HepG2 (cell line): ENCODE results near the gene ZBTB45. TPM values are rescaled to one million over a fixed set of nuclear protein-coding genes. Genes with fewer than 3 reads are reported as not detected.

Experiments used
- ATAC-seq: fragments of 200-7000 bp; cut with Tn5 transposase; 3 replicates; pipeline ENCODE4 v1.9.1; 2020; ENCODE audit warnings: mild to moderate bottlenecking, moderate library complexity
- BruUV-seq: library from RNA; stranded (reverse); fragments of 400-500 nt; replicated peaks from 2 replicates; lab custom pipeline; 2021; lab: Mats Ljungman, UMichigan
- CTCF ChIA-PET: fragments of 300-600 bp; formaldehyde crosslinking; extraction: SDS; loops from one replicate; lab custom pipeline; 2021; ENCODE audit warnings: low total read pairs, inconsistent platforms, low intra/inter-chr PET ratio; lab: Yijun Ruan, JAX
- POLR2A ChIA-PET: fragments of 350-600 bp; sonication (Branson Sonifier 250); formaldehyde crosslinking; loops from one replicate; lab custom pipeline; 2020; ENCODE audit warnings: antibody characterized with exemption, inconsistent platforms; lab: Yijun Ruan, JAX
- DNase-seq: peaks from one replicate; pipeline ENCODE4 v3.0.0-alpha.2; 2015; ENCODE audit warnings: low spot score
- FAIRE-seq: peaks from 3 replicates; lab custom pipeline; 2011; peaks lifted over from hg19 to GRCh38; lab: Jason Lieb, UNC
- H2AFZ ChIP-seq: one replicate; pipeline ENCODE4 v1.6.1; 2011; ENCODE audit warnings: low read length, inconsistent platforms
- H3K27ac ChIP-seq: fragments of 300-600 bp; 3 replicates; pipeline ENCODE4 v1.8.0; 2011; ENCODE audit warnings: mixed run types, mild to moderate bottlenecking, mixed read lengths, low read length, inconsistent platforms; ENCODE audit not compliant: insufficient read depth; ENCODE audit errors: extremely low read length
- H3K27me3 ChIP-seq, 2 experiments: fragments of 200-600 bp in 1 of 2; 2 replicates in 1 of 2; 3 replicates in 1 of 2; pipeline versions ENCODE4 v1.6.0 to v1.8.0; 2011; ENCODE audit warnings: low read length in 2 of 2, mild to moderate bottlenecking in 2 of 2, moderate library complexity in 2 of 2, inconsistent platforms in 1 of 2; ENCODE audit not compliant: insufficient read depth in 2 of 2, control insufficient read depth in 1 of 2
- H3K36me3 ChIP-seq, 2 experiments: fragments of 200-600 bp in 1 of 2; replicated peaks in 1 of 2; 2 replicates in 1 of 2; 3 replicates in 1 of 2; pipeline versions ENCODE4 v1.5.1 to v1.8.0; 2011; ENCODE audit warnings: low read length in 2 of 2, inconsistent platforms in 1 of 2; ENCODE audit not compliant: insufficient read depth in 2 of 2, control insufficient read depth in 1 of 2
- H3K4me1 ChIP-seq: 2 replicates; pipeline ENCODE4 v1.5.1; 2012; ENCODE audit warnings: low read length, inconsistent platforms; ENCODE audit not compliant: insufficient read depth
- H3K4me2 ChIP-seq: 2 replicates; pipeline ENCODE4 v1.6.0; 2011; ENCODE audit warnings: low read depth, low read length, inconsistent platforms
- H3K4me3 ChIP-seq, 3 experiments: fragments of 200-600 bp in 1 of 3; sonication (generic), shearing (Covaris generic) in 1 of 3; replicated peaks in 1 of 3; 2 replicates each; pipeline ENCODE4 v1.5.1; 2011 to 2016; ENCODE audit warnings: low read length in 3 of 3, inconsistent platforms in 2 of 3, low read depth in 2 of 3, mild to moderate bottlenecking in 2 of 3, control low read depth in 1 of 3, mixed read lengths in 1 of 3; ENCODE audit not compliant: insufficient read depth in 1 of 3
- H3K79me2 ChIP-seq: one replicate; pipeline ENCODE4 v1.6.1; 2011; ENCODE audit warnings: low read length, inconsistent platforms; ENCODE audit not compliant: insufficient read depth
- H3K9ac ChIP-seq: 2 replicates; pipeline ENCODE4 v1.6.0; 2011; ENCODE audit warnings: mild to moderate bottlenecking, low read depth, low read length, inconsistent platforms; ENCODE audit not compliant: insufficient read depth
- H3K9me3 ChIP-seq: 2 replicates; pipeline ENCODE4 v1.5.1; 2012; ENCODE audit warnings: mild to moderate bottlenecking, low read length
- H4K20me1 ChIP-seq: 2 replicates; pipeline ENCODE4 v1.6.0; 2011; ENCODE audit warnings: inconsistent platforms, mild to moderate bottlenecking, low read length, moderate library complexity; ENCODE audit not compliant: insufficient read depth
- CCAR2 ChIP-seq: fragments of 200-400 bp; formaldehyde crosslinking; optimal IDR thresholded peaks from 2 replicates; pipeline ENCODE3; 2018; ENCODE audit warnings: low read depth, mild to moderate bottlenecking, low read length, moderate library complexity
- ISX ChIP-seq: sonication (generic); formaldehyde crosslinking; conservative IDR thresholded peaks from 2 replicates; pipeline ENCODE4 v1.5.0; 2020; ENCODE audit warnings: missing genetic modification reagents
- JDP2 ChIP-seq: sonication (generic); formaldehyde crosslinking; IDR thresholded peaks from 2 replicates; pipeline ENCODE4 v1.8.1; 2022; ENCODE audit warnings: missing genetic modification reagents, borderline replicate concordance
- KLF6 ChIP-seq: IDR thresholded peaks from 2 replicates; pipeline ENCODE4 v1.8.0; 2016; ENCODE audit warnings: missing biosample characterization, missing genetic modification reagents
- POGZ ChIP-seq: sonication (generic); formaldehyde crosslinking; IDR thresholded peaks from 2 replicates; pipeline ENCODE4 v1.4.0; 2020; ENCODE audit warnings: mild to moderate bottlenecking, missing genetic modification reagents
- POLR2AphosphoS5 ChIP-seq: IDR thresholded peaks from 2 replicates; pipeline ENCODE4 v1.6.1; 2012; ENCODE audit warnings: low read depth, low read length
- SP5 ChIP-seq: IDR thresholded peaks from 2 replicates; pipeline ENCODE4 v1.6.1; 2016; ENCODE audit warnings: low read depth, borderline replicate concordance
- TAF1 ChIP-seq: sonication (generic); formaldehyde crosslinking; IDR thresholded peaks from 2 replicates; pipeline ENCODE4 v1.4.0; 2020; ENCODE audit warnings: missing genetic modification reagents
- ZFP1 ChIP-seq: IDR thresholded peaks from 2 replicates; pipeline ENCODE4 v1.6.1; 2016
- ZNF713 ChIP-seq: sonication (generic); formaldehyde crosslinking; IDR thresholded peaks from 2 replicates; pipeline ENCODE4 v1.4.0; 2020; ENCODE audit warnings: mild to moderate bottlenecking, missing genetic modification reagents
- ZNF777 ChIP-seq: sonication (generic); formaldehyde crosslinking; IDR thresholded peaks from 2 replicates; pipeline ENCODE4 v1.4.0; 2020; ENCODE audit warnings: missing genetic modification reagents
- in situ Hi-C: cut with HindIII; loops from 2 replicates; pipeline ENCODE4 v1.10.0; 2017; ENCODE audit warnings: low pct_unique_long_range_greater_than_20kb; ENCODE audit not compliant: extremely low pct_ligation_motif_present
- intact Hi-C: fragments of 100-400 bp; cut with micrococcal nuclease; formaldehyde crosslinking; loops from one replicate; pipeline ENCODE4 v1.10.0; 2022; ENCODE audit not compliant: unreplicated experiment
- polyA plus RNA-seq, 8 experiments: library from polyadenylated mRNA; depleted of rRNA in 3 of 8; stranded (reverse) in 7 of 8; unstranded in 1 of 8; fragments of >200 nt; fragmentation: Illumina TruSeq in 4 of 8; extraction: Trizol in 4 of 8; gene quantifications; 2 replicates each; pipeline versions ENCODE4 v1.2.1 to v1.2.3, GENCODE V29; 2011 to 2016; ENCODE audit warnings: low read depth in 4 of 8, missing spikeins in 1 of 8, mixed read lengths in 1 of 8; ENCODE audit not compliant: insufficient read depth in 1 of 8
- total RNA-seq, 5 experiments: library from RNA; depleted of rRNA; stranded (reverse); fragments of >200 nt; fragmentation: Illumina TruSeq; extraction: Trizol; gene quantifications; 2 replicates each; pipeline ENCODE4 v1.2.3, GENCODE V29; 2016; ENCODE audit warnings: low read depth in 1 of 5
- TF ChIP-seq, protein P1 (sequence below): sonication (generic); formaldehyde crosslinking; IDR thresholded peaks from 2 replicates; pipeline ENCODE4 v1.5.0; 2020; ENCODE audit warnings: mild to moderate bottlenecking, missing genetic modification reagents
- TF ChIP-seq, protein P2 (sequence below): sonication (generic); formaldehyde crosslinking; IDR thresholded peaks from 2 replicates; pipeline ENCODE4 v1.4.0; 2020; ENCODE audit warnings: low read depth, mild to moderate bottlenecking, missing genetic modification reagents

ZBTB45 gene
- total and polyA plus RNA-seq, 2 of the 13 experiments (the other 11 are each of a cell fraction or from before 2014, with no cell fraction given), result 3.0 to 3.7 TPM

DNA sequence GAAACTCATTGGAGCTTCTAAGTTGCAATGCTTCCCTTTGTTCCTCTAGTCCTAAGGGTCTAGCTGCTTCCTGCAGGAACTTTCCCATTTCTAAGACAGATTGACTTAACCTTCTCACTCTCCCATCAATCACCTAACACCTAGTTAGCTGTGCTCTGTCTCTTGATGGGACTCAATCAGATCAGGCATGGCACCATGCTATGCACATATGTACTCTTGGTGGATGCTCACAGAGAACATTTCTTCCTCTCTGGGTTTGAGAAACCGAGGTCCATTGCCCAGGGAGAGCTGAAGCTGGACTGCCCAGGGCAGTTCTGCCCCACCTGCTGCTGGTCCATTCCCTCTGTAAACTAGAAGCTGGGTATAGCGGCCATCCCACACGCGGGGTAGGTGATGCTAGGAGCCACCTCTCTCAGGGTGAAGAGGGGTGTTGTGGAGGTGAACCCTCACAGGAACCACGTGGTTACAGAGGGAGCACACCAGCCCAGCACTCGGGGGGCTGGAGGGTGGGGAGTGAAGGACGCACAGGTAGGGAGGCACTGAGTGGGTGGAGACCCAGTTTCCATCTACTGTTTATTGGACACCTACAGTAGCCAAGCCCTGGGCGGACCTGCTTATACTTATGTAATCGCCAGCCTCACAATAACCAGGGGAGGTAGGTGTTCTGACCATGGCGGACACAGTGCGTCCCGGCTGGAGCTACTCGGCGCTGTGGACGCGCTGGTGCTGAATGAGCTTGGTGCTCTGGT lies 41.9 kb upstream of the ZBTB45 start (continued):
- TF ChIP-seq, protein P1, sequence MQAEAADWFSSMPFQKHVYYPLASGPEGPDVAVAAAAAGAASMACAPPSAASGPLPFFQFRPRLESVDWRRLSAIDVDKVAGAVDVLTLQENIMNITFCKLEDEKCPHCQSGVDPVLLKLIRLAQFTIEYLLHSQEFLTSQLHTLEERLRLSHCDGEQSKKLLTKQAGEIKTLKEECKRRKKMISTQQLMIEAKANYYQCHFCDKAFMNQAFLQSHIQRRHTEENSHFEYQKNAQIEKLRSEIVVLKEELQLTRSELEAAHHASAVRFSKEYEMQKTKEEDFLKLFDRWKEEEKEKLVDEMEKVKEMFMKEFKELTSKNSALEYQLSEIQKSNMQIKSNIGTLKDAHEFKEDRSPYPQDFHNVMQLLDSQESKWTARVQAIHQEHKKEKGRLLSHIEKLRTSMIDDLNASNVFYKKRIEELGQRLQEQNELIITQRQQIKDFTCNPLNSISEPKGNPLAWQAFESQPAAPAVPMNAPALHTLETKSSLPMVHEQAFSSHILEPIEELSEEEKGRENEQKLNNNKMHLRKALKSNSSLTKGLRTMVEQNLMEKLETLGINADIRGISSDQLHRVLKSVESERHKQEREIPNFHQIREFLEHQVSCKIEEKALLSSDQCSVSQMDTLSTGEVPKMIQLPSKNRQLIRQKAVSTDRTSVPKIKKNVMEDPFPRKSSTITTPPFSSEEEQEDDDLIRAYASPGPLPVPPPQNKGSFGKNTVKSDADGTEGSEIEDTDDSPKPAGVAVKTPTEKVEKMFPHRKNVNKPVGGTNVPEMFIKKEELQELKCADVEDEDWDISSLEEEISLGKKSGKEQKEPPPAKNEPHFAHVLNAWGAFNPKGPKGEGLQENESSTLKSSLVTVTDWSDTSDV (CRISPR knock-in tag), result 0 out of 2 replicates have a peak, but pooled peaks have one; percentile 61
- TF ChIP-seq ZNF777 (CRISPR knock-in tag) (no peak), POGZ (no peak), SP5 (no peak), POLR2AphosphoS5 (peak; percentile 12; the same call in 1 of the 2 replicates), CCAR2 (no peak), TAF1 (CRISPR knock-in tag) (no peak)

DNA sequence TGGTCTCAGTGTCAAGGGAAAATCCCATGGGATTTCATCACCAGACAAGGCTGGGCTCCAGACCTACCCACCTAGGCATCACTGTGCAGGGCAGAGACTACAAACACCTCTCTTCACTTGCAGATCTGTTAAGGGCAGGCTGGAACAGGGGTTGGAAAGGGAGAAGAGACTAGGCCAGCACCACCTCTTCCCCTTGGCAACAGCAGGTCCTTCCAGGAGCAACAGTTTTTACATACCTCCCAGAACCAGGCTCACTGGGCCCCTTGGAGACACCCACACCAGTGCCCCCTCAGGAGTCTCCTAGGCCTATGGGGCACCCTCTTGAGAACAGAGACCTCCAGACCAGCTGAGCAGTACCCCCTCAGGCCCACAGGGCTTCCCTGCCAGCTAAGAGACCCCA lies 41.3 kb upstream of the ZBTB45 start:
- H3K4me2 ChIP-seq, result no peak overlapping the region
- H3K4me3 ChIP-seq, result no peak overlapping the region
- H3K4me1 ChIP-seq, result peaks cover 27% of the 10 kb centered on the region
- H4K20me1 ChIP-seq, result no peaks in the 10 kb centered on the region
- peaks cover 32% of the 10 kb centered on the region for H3K79me2 ChIP-seq
- intact Hi-C loops, result no loop called here
- in situ Hi-C loops, result no loop called here
- no peak overlapping the region for H3K27ac ChIP-seq
- no peaks in the 10 kb centered on the region for H3K27me3 ChIP-seq
- peaks cover 7 to 8% of the 10 kb centered on the region in 2 experiments; a peak in 4 of 5 replicates for H3K36me3 ChIP-seq
- H3K9ac ChIP-seq, result no peak overlapping the region
- no TSS peak for BruUV-seq
- no peak overlapping the region for H2AFZ ChIP-seq
- CTCF ChIA-PET, result no interaction called here
- POLR2A ChIA-PET, result interaction anchor here (0.9 to 3.9 kb wide), 4 partner anchors 14 to 47 kb away, joined by 3 to 42 read pairs (median 10); partner anchors contain the start of gene TRIM28
- no peak for ATAC-seq
- H3K9me3 ChIP-seq, result no peaks in the 10 kb centered on the region
- no peak for FAIRE-seq
- no peak for DNase-seq
- TF ChIP-seq ZNF713 (CRISPR knock-in tag) (no peak), ZFP1 (CRISPR knock-in tag) (no peak), ISX (CRISPR knock-in tag) (no peak), KLF6 (CRISPR knock-in tag) (no peak), JDP2 (CRISPR knock-in tag) (no peak)
- TF ChIP-seq, protein P2, sequence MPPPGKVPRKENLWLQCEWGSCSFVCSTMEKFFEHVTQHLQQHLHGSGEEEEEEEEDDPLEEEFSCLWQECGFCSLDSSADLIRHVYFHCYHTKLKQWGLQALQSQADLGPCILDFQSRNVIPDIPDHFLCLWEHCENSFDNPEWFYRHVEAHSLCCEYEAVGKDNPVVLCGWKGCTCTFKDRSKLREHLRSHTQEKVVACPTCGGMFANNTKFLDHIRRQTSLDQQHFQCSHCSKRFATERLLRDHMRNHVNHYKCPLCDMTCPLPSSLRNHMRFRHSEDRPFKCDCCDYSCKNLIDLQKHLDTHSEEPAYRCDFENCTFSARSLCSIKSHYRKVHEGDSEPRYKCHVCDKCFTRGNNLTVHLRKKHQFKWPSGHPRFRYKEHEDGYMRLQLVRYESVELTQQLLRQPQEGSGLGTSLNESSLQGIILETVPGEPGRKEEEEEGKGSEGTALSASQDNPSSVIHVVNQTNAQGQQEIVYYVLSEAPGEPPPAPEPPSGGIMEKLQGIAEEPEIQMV, result no peak
